GM23338 (cell line): ENCODE data around the gene SPACA4. TPM values are rescaled to one million over a fixed set of nuclear protein-coding genes. Genes with fewer than 3 reads are reported as not detected.

Source experiments
- ATAC-seq: fragments of 200-7000 bp; cut with Tn5 transposase; 3 replicates; pipeline ENCODE4 v1.9.1; 2020
- DNase-seq: peaks from one replicate; pipeline ENCODE4 v3.0.0-alpha.2; 2015; ENCODE audit warnings: low spot score
- H2AFZ ChIP-seq: fragments of 200-600 bp; sonication (generic); 2 replicates; pipeline ENCODE4 v1.8.0; 2016; ENCODE audit warnings: antibody characterized with exemption, mild to moderate bottlenecking, moderate library complexity
- H3F3A ChIP-seq: fragments of 200-600 bp; sonication (generic); replicated peaks from 2 replicates; pipeline ENCODE4 v1.8.0; 2017; ENCODE audit warnings: antibody characterized with exemption, mixed run types, low read depth
- H3K27ac ChIP-seq: fragments of 200-600 bp; sonication (generic); 2 replicates; pipeline ENCODE4 v1.6.1; 2016; ENCODE audit warnings: low read depth
- H3K27me3 ChIP-seq: fragments of 200-600 bp; sonication (generic); 2 replicates; pipeline ENCODE4 v1.8.0; 2016; ENCODE audit warnings: mild to moderate bottlenecking, mixed run types, moderate library complexity; ENCODE audit not compliant: insufficient read depth
- H3K36me3 ChIP-seq: fragments of 200-600 bp; sonication (generic); 2 replicates; pipeline ENCODE4 v1.8.0; 2016; ENCODE audit warnings: mild to moderate bottlenecking; ENCODE audit not compliant: insufficient read depth
- H3K4me1 ChIP-seq: fragments of 200-600 bp; sonication (generic); 2 replicates; pipeline ENCODE4 v1.8.0; 2016; ENCODE audit warnings: mild to moderate bottlenecking, moderate library complexity; ENCODE audit not compliant: insufficient read depth
- H3K4me2 ChIP-seq: fragments of 200-600 bp; sonication (generic); 2 replicates; pipeline ENCODE4 v1.7.1; 2017; ENCODE audit warnings: mixed run types
- H3K4me3 ChIP-seq: fragments of 200-600 bp; sonication (generic); 2 replicates; pipeline ENCODE4 v1.6.1; 2016; ENCODE audit warnings: mixed run types
- H3K79me2 ChIP-seq: fragments of 200-600 bp; sonication (generic); replicated peaks from 2 replicates; pipeline ENCODE4 v1.8.0; 2017; ENCODE audit warnings: mild to moderate bottlenecking; ENCODE audit not compliant: insufficient read depth
- H3K9me2 ChIP-seq: fragments of 200-600 bp; sonication (generic); 2 replicates; pipeline ENCODE4 v1.8.0; 2017; ENCODE audit not compliant: insufficient read depth
- H4K20me1 ChIP-seq: fragments of 200-600 bp; sonication (generic); replicated peaks from 2 replicates; pipeline ENCODE4 v1.8.0; 2017; ENCODE audit warnings: mild to moderate bottlenecking; ENCODE audit not compliant: insufficient read depth
- H3K27ac Mint-ChIP-seq: 2 replicates; pipeline ENCODE4 v1.8.0; 2020; ENCODE audit warnings: inconsistent platforms, mild to moderate bottlenecking, moderate library complexity, mixed read lengths
- H3K27me3 Mint-ChIP-seq: 3 replicates; pipeline ENCODE4 v1.8.0; 2022; ENCODE audit warnings: low read depth, mild to moderate bottlenecking, moderate library complexity, mixed read lengths, inconsistent platforms; ENCODE audit not compliant: insufficient read depth, poor library complexity
- H3K36me3 Mint-ChIP-seq: 3 replicates; pipeline ENCODE4 v1.8.0; 2021; ENCODE audit warnings: low read depth, mild to moderate bottlenecking, inconsistent platforms, moderate library complexity, mixed read lengths
- H3K4me1 Mint-ChIP-seq: 3 replicates; pipeline ENCODE4 v1.8.0; 2020; ENCODE audit warnings: mild to moderate bottlenecking, inconsistent platforms, mixed read lengths
- H3K4me3 Mint-ChIP-seq: 3 replicates; pipeline ENCODE4 v1.8.0; 2021; ENCODE audit warnings: moderate library complexity, mild to moderate bottlenecking, inconsistent platforms, mixed read lengths
- H3K9me3 Mint-ChIP-seq: 3 replicates; pipeline ENCODE4 v1.8.0; 2020; ENCODE audit warnings: moderate library complexity, mild to moderate bottlenecking, inconsistent platforms, mixed read lengths
- CREB1 ChIP-seq: fragments of 250-450 bp; sonication (Bioruptor Pico); IDR thresholded peaks from 2 replicates; pipeline ENCODE4 v1.5.0; 2020; ENCODE audit warnings: low read depth, mild to moderate bottlenecking, moderate library complexity
- EZH2 ChIP-seq: fragments of 200-600 bp; sonication (generic); IDR thresholded peaks from one replicate; pipeline ENCODE4 v1.8.0; 2017; ENCODE audit warnings: antibody characterized with exemption, mild to moderate bottlenecking, low read depth; ENCODE audit not compliant: unreplicated experiment
- EZH2phosphoT487 ChIP-seq: fragments of 200-600 bp; sonication (generic); IDR thresholded peaks from one replicate; pipeline ENCODE4 v1.8.1; 2018; ENCODE audit warnings: antibody characterized with exemption; ENCODE audit not compliant: unreplicated experiment
- JUNB ChIP-seq: IDR thresholded peaks from one replicate; pipeline ENCODE4 v1.6.1; 2016; ENCODE audit warnings: antibody characterized with exemption; ENCODE audit not compliant: unreplicated experiment
- POLR2AphosphoS5 ChIP-seq: IDR thresholded peaks from 2 replicates; pipeline ENCODE4 v1.6.1; 2016; ENCODE audit warnings: antibody characterized with exemption, low read depth
- STAT1 ChIP-seq: IDR thresholded peaks from one replicate; pipeline ENCODE4 v1.6.1; 2016; ENCODE audit warnings: antibody characterized with exemption; ENCODE audit not compliant: unreplicated experiment
- ZNF331 ChIP-seq: fragments of 250-450 bp; sonication (Bioruptor Pico); IDR thresholded peaks from 2 replicates; pipeline ENCODE4 v1.5.0; 2020; ENCODE audit warnings: low read depth, mild to moderate bottlenecking, moderate library complexity
- polyA plus RNA-seq: library from polyadenylated mRNA; unstranded; fragments of >200 nt; fragmentation: Nextera tagmentation; extraction: Ambion mirVana; gene quantifications from 2 replicates; pipeline ENCODE4 v1.2.1, GENCODE V29; 2016
- total RNA-seq: library from RNA; depleted of rRNA; stranded (reverse); fragments of >200 nt; shearing (Covaris generic); gene quantifications from 2 replicates; pipeline ENCODE4 v1.2.3, GENCODE V29; 2014
- TF ChIP-seq, protein P1 (sequence below): IDR thresholded peaks from one replicate; pipeline ENCODE4 v1.6.1; 2018; ENCODE audit warnings: antibody characterized with exemption; ENCODE audit not compliant: unreplicated experiment
- TF ChIP-seq, protein P2 (sequence below): fragments of 250-450 bp; sonication (Bioruptor Pico); IDR thresholded peaks from 2 replicates; pipeline ENCODE4 v1.5.0; 2020; ENCODE audit warnings: mild to moderate bottlenecking, moderate library complexity

SPACA4 gene
- total and polyA plus RNA-seq, 2 experiments from 2014 or later = not detected

DNA sequence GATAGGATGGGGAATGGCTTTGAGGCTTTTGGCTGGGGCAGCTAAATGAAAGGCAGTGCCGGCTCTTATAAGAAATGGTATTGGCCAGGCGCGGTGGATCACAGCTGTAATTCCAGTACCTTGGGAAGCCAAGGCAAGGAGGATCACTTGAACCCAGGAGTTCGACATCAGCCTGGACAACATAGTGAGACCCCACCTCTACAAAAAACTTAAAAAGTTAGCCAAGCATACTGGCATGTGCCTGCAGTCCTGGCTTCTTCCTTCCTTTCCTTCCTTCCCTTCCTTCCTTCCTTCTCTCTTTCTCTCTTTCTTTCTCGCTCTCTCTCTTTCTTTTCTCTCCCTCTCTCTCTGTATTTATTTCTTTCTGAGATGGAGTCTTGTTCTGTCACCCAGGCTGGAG is 36.3 kb downstream of the SPACA4 start:
- Histone ChIP-seq H4K20me1 (no peaks in the 10 kb centered on the region), H3K9me2 (no peaks in the 10 kb centered on the region), H2AFZ (no peak overlapping the region), H3F3A (peaks cover 24% of the 10 kb centered on the region), H3K27ac (no peak overlapping the region), H3K36me3 (no peaks in the 10 kb centered on the region), H3K4me3 (no peak overlapping the region), H3K4me1 (peaks cover 25% of the 10 kb centered on the region), H3K79me2 (no peaks in the 10 kb centered on the region), H3K27me3 (0 out of 2 replicates have a peak, but pooled peaks cover 7% of the 10 kb centered on the region), H3K4me2 (no peak overlapping the region)
- Mint-ChIP-seq H3K4me3 (no peak overlapping the region), H3K4me1 (peaks cover 28% of the 10 kb centered on the region), H3K9me3 (no peaks in the 10 kb centered on the region), H3K27ac (no peak overlapping the region), H3K27me3 (peaks cover 24% of the 10 kb centered on the region), H3K36me3 (peaks cover 36% of the 10 kb centered on the region)
- TF ChIP-seq, protein P1, sequence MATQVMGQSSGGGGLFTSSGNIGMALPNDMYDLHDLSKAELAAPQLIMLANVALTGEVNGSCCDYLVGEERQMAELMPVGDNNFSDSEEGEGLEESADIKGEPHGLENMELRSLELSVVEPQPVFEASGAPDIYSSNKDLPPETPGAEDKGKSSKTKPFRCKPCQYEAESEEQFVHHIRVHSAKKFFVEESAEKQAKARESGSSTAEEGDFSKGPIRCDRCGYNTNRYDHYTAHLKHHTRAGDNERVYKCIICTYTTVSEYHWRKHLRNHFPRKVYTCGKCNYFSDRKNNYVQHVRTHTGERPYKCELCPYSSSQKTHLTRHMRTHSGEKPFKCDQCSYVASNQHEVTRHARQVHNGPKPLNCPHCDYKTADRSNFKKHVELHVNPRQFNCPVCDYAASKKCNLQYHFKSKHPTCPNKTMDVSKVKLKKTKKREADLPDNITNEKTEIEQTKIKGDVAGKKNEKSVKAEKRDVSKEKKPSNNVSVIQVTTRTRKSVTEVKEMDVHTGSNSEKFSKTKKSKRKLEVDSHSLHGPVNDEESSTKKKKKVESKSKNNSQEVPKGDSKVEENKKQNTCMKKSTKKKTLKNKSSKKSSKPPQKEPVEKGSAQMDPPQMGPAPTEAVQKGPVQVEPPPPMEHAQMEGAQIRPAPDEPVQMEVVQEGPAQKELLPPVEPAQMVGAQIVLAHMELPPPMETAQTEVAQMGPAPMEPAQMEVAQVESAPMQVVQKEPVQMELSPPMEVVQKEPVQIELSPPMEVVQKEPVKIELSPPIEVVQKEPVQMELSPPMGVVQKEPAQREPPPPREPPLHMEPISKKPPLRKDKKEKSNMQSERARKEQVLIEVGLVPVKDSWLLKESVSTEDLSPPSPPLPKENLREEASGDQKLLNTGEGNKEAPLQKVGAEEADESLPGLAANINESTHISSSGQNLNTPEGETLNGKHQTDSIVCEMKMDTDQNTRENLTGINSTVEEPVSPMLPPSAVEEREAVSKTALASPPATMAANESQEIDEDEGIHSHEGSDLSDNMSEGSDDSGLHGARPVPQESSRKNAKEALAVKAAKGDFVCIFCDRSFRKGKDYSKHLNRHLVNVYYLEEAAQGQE = no peak
- no peak for TF ChIP-seq POLR2AphosphoS5
- no peak for TF ChIP-seq JUNB
- TF ChIP-seq ZNF331 (CRISPR knock-in tag) = no peak
- no peak for TF ChIP-seq CREB1 (CRISPR knock-in tag)
- DNase-seq (no peak), ATAC-seq (no peak)

DNA sequence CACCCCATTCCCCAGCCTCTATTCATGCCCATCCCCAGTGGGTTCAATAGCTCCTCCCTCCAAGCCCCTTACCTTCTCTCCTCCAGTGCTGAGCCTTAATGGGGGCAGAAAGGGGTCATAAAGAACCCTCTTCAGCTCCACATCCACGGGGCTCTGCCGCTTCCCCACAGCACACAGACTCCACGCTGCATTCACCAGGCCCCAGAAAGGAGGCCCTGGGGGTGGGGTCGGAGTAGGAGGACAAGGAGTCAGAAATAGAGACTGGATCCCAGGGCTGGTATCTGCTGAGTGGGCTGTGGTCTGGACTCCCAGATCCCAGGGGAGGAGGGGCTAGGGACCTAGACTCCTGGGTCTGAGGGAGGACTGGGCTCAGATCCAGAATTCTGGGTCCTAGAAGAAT is 37.8 kb downstream of the SPACA4 start:
- Mint-ChIP-seq H3K9me3 (no peaks in the 10 kb centered on the region), H3K4me1 (peaks cover 17% of the 10 kb centered on the region), H3K27ac (no peak overlapping the region), H3K27me3 (peaks cover 20% of the 10 kb centered on the region), H3K4me3 (peak overlapping the region; percentile 91), H3K36me3 (peaks cover 25% of the 10 kb centered on the region)
- no peaks in the 10 kb centered on the region for H3K36me3 ChIP-seq
- no peaks in the 10 kb centered on the region for H4K20me1 ChIP-seq
- ATAC-seq (no peak), DNase-seq (no peak)
- H3K4me3 ChIP-seq = peak overlapping the region; percentile 75
- H3K27me3 ChIP-seq = 0 out of 2 replicates have a peak, but pooled peaks cover 7% of the 10 kb centered on the region
- H3K9me2 ChIP-seq = no peaks in the 10 kb centered on the region
- peaks cover 13% of the 10 kb centered on the region; the same call in 1 of the 2 replicates for H3F3A ChIP-seq
- TF ChIP-seq EZH2phosphoT487 (no peak), EZH2 (no peak), ZNF331 (CRISPR knock-in tag) (no peak), STAT1 (no peak)
- TF ChIP-seq, protein P2, sequence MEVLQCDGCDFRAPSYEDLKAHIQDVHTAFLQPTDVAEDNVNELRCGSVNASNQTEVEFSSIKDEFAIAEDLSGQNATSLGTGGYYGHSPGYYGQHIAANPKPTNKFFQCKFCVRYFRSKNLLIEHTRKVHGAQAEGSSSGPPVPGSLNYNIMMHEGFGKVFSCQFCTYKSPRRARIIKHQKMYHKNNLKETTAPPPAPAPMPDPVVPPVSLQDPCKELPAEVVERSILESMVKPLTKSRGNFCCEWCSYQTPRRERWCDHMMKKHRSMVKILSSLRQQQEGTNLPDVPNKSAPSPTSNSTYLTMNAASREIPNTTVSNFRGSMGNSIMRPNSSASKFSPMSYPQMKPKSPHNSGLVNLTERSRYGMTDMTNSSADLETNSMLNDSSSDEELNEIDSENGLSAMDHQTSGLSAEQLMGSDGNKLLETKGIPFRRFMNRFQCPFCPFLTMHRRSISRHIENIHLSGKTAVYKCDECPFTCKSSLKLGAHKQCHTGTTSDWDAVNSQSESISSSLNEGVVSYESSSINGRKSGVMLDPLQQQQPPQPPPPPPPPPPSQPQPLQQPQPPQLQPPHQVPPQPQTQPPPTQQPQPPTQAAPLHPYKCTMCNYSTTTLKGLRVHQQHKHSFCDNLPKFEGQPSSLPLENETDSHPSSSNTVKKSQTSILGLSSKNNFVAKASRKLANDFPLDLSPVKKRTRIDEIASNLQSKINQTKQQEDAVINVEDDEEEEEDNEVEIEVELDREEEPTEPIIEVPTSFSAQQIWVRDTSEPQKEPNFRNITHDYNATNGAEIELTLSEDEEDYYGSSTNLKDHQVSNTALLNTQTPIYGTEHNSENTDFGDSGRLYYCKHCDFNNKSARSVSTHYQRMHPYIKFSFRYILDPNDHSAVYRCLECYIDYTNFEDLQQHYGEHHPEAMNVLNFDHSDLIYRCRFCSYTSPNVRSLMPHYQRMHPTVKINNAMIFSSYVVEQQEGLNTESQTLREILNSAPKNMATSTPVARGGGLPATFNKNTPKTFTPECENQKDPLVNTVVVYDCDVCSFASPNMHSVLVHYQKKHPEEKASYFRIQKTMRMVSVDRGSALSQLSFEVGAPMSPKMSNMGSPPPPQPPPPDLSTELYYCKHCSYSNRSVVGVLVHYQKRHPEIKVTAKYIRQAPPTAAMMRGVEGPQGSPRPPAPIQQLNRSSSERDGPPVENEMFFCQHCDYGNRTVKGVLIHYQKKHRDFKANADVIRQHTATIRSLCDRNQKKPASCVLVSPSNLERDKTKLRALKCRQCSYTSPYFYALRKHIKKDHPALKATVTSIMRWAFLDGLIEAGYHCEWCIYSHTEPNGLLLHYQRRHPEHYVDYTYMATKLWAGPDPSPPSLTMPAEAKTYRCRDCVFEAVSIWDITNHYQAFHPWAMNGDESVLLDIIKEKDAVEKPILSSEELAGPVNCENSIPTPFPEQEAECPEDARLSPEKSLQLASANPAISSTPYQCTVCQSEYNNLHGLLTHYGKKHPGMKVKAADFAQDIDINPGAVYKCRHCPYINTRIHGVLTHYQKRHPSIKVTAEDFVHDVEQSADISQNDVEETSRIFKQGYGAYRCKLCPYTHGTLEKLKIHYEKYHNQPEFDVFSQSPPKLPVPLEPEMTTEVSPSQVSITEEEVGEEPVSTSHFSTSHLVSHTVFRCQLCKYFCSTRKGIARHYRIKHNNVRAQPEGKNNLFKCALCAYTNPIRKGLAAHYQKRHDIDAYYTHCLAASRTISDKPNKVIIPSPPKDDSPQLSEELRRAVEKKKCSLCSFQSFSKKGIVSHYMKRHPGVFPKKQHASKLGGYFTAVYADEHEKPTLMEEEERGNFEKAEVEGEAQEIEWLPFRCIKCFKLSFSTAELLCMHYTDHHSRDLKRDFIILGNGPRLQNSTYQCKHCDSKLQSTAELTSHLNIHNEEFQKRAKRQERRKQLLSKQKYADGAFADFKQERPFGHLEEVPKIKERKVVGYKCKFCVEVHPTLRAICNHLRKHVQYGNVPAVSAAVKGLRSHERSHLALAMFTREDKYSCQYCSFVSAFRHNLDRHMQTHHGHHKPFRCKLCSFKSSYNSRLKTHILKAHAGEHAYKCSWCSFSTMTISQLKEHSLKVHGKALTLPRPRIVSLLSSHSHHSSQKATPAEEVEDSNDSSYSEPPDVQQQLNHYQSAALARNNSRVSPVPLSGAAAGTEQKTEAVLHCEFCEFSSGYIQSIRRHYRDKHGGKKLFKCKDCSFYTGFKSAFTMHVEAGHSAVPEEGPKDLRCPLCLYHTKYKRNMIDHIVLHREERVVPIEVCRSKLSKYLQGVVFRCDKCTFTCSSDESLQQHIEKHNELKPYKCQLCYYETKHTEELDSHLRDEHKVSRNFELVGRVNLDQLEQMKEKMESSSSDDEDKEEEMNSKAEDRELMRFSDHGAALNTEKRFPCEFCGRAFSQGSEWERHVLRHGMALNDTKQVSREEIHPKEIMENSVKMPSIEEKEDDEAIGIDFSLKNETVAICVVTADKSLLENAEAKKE (CRISPR knock-in tag) = no peak
- H3K79me2 ChIP-seq = no peaks in the 10 kb centered on the region
- no peak overlapping the region for H2AFZ ChIP-seq
- peaks cover 13% of the 10 kb centered on the region for H3K4me1 ChIP-seq
- H3K27ac ChIP-seq = no peak overlapping the region
- H3K4me2 ChIP-seq = peak overlapping the region; percentile 99
